IMR-90 (cell line): Measurements from ENCODE around the gene DTX1. TPM values are rescaled to one million over a fixed set of nuclear protein-coding genes. Genes with fewer than 3 reads are reported as not detected.

Experiments used
- ATAC-seq: fragments of 200-7000 bp; cut with Tn5 transposase; 2 replicates; pipeline ENCODE4 v1.9.1; 2020; ENCODE audit warnings: low read depth, mild to moderate bottlenecking, moderate library complexity
- BruUV-seq: library from RNA; stranded (reverse); fragments of 400-500 nt; replicated peaks from 2 replicates; lab custom pipeline; 2021; lab: Mats Ljungman, UMichigan
- CTCF ChIA-PET: fragments of 300-600 bp; formaldehyde crosslinking; extraction: SDS; loops from one replicate; lab custom pipeline; 2021; ENCODE audit warnings: antibody characterized with exemption; lab: Yijun Ruan, JAX
- POLR2A ChIA-PET: fragments of 300-600 bp; sonication (Branson Sonifier 250); formaldehyde crosslinking; loops from one replicate; lab custom pipeline; 2022; ENCODE audit warnings: antibody characterized with exemption; ENCODE audit not compliant: unreplicated experiment; lab: Charles Lee
- DNase-seq: peaks from one replicate; pipeline ENCODE4 v3.0.0; 2013
- H2AFZ ChIP-seq: replicated peaks from 2 replicates; pipeline ENCODE3; 2013; ENCODE audit warnings: low read length, mild to moderate bottlenecking; ENCODE audit not compliant: poor library complexity
- H2AK5ac ChIP-seq: 2 replicates; pipeline ENCODE4 v1.6.1; 2013; ENCODE audit warnings: low read depth, low read length, inconsistent platforms
- H2AK9ac ChIP-seq: replicated peaks from 2 replicates; pipeline ENCODE3; 2013; ENCODE audit warnings: mild to moderate bottlenecking, low read depth, low read length, moderate library complexity; ENCODE audit not compliant: poor library complexity
- H2BK120ac ChIP-seq: 2 replicates; pipeline ENCODE4 v1.6.1; 2013; ENCODE audit warnings: low read depth, low read length, inconsistent platforms
- H2BK15ac ChIP-seq: 3 replicates; pipeline ENCODE4 v1.6.1; 2013; ENCODE audit warnings: low read depth, low read length, inconsistent platforms
- H2BK20ac ChIP-seq: 2 replicates; pipeline ENCODE4 v1.6.1; 2013; ENCODE audit warnings: low read depth, mild to moderate bottlenecking, inconsistent platforms, low read length, moderate library complexity
- H2BK5ac ChIP-seq: 2 replicates; pipeline ENCODE4 v1.6.1; 2013; ENCODE audit warnings: mild to moderate bottlenecking, low read depth, low read length, inconsistent platforms; ENCODE audit not compliant: poor library complexity, severe bottlenecking
- H3K14ac ChIP-seq: replicated peaks from 2 replicates; pipeline ENCODE4 v1.6.1; 2013; ENCODE audit warnings: low read depth, low read length, inconsistent platforms
- H3K18ac ChIP-seq: 2 replicates; pipeline ENCODE4 v1.6.1; 2013; ENCODE audit warnings: low read depth, low read length, control low read depth
- H3K23ac ChIP-seq: 2 replicates; pipeline ENCODE4 v1.6.1; 2013; ENCODE audit warnings: low read depth, low read length, inconsistent platforms
- H3K27ac ChIP-seq: 2 replicates; pipeline ENCODE4 v1.5.1; 2013; ENCODE audit warnings: mild to moderate bottlenecking, control low read depth, low read length; ENCODE audit not compliant: insufficient read depth
- H3K27me3 ChIP-seq: 2 replicates; pipeline ENCODE4 v1.6.1; 2013; ENCODE audit warnings: low read length; ENCODE audit not compliant: control insufficient read depth, insufficient read depth
- H3K36me3 ChIP-seq: 2 replicates; pipeline ENCODE4 v1.6.1; 2013; ENCODE audit warnings: low read length, mixed read lengths; ENCODE audit not compliant: control insufficient read depth, insufficient read depth
- H3K4ac ChIP-seq: 2 replicates; pipeline ENCODE4 v1.6.1; 2013; ENCODE audit warnings: low read depth, low read length, inconsistent platforms
- H3K4me1 ChIP-seq: 2 replicates; pipeline ENCODE4 v1.6.1; 2013; ENCODE audit warnings: low read length, mixed read lengths; ENCODE audit not compliant: control insufficient read depth, insufficient read depth
- H3K4me2 ChIP-seq: 2 replicates; pipeline ENCODE4 v1.6.1; 2013; ENCODE audit warnings: low read depth, mild to moderate bottlenecking, control low read depth, low read length, moderate library complexity
- H3K4me3 ChIP-seq: 2 replicates; pipeline ENCODE4 v1.5.1; 2013; ENCODE audit warnings: low read depth, mild to moderate bottlenecking, control low read depth, low read length, moderate library complexity; ENCODE audit not compliant: insufficient read depth
- H3K56ac ChIP-seq: 2 replicates; pipeline ENCODE4 v1.6.1; 2013; ENCODE audit warnings: low read length, inconsistent platforms; ENCODE audit not compliant: insufficient read depth; ENCODE audit errors: extremely low read depth
- H3K79me1 ChIP-seq, 2 experiments: 2 replicates each; pipeline ENCODE4 v1.6.1; 2013; ENCODE audit warnings: low read length in 2 of 2, inconsistent platforms in 1 of 2, low read depth in 1 of 2
- H3K9ac ChIP-seq: 2 replicates; pipeline ENCODE4 v1.6.1; 2013; ENCODE audit warnings: low read depth, low read length, control low read depth
- H3K9me1 ChIP-seq: 2 replicates; pipeline ENCODE4 v1.6.1; 2013; ENCODE audit warnings: low read length, inconsistent platforms; ENCODE audit not compliant: insufficient read depth
- H3K9me3 ChIP-seq: 2 replicates; pipeline ENCODE4 v1.6.1; 2013; ENCODE audit warnings: low read length; ENCODE audit not compliant: control insufficient read depth, insufficient read depth
- H4K20me1 ChIP-seq: 2 replicates; pipeline ENCODE4 v1.6.1; 2013; ENCODE audit warnings: low read length, inconsistent platforms; ENCODE audit not compliant: insufficient read depth
- H4K5ac ChIP-seq: 2 replicates; pipeline ENCODE4 v1.6.1; 2013; ENCODE audit warnings: mild to moderate bottlenecking, low read depth, low read length, control low read depth
- H4K8ac ChIP-seq, 2 experiments: 2 replicates each; pipeline ENCODE4 v1.6.1; 2013; ENCODE audit warnings: low read depth in 2 of 2, low read length in 2 of 2, control low read depth in 1 of 2, inconsistent platforms in 1 of 2
- H4K91ac ChIP-seq: 2 replicates; pipeline ENCODE4 v1.6.1; 2013; ENCODE audit warnings: low read depth, low read length, inconsistent platforms; ENCODE audit not compliant: insufficient read depth
- BHLHE40 ChIP-seq: fragments of 150-350 bp; IDR thresholded peaks from 2 replicates; pipeline ENCODE4 v1.6.1; 2016; ENCODE audit warnings: mild to moderate bottlenecking, low read depth, low read length
- CEBPB ChIP-seq: IDR thresholded peaks from 2 replicates; pipeline ENCODE4 v1.6.1; 2012; ENCODE audit warnings: low read depth, low read length, improper control_type of control experiment
- FOS ChIP-seq: fragments of 150-350 bp; IDR thresholded peaks from 2 replicates; pipeline ENCODE4 v1.6.1; 2016; ENCODE audit warnings: low read depth, low read length
- MAFK ChIP-seq: IDR thresholded peaks from 2 replicates; pipeline ENCODE4 v1.6.1; 2012; ENCODE audit warnings: low read depth, low read length, improper control_type of control experiment
- MAZ ChIP-seq: IDR thresholded peaks from 2 replicates; pipeline ENCODE4 v1.6.1; 2012; ENCODE audit warnings: low read depth, mild to moderate bottlenecking, low read length, improper control_type of control experiment, moderate library complexity, borderline replicate concordance
- MXI1 ChIP-seq: IDR thresholded peaks from 2 replicates; pipeline ENCODE4 v1.6.1; 2012; ENCODE audit warnings: low read depth, mild to moderate bottlenecking, low read length, moderate library complexity, borderline replicate concordance
- NFE2L2 ChIP-seq: fragments of 150-350 bp; IDR thresholded peaks from 2 replicates; pipeline ENCODE4 v1.6.1; 2016; ENCODE audit warnings: low read depth, mild to moderate bottlenecking, low read length
- POLR2A ChIP-seq: IDR thresholded peaks from 2 replicates; pipeline ENCODE4 v1.6.1; 2012; ENCODE audit warnings: mild to moderate bottlenecking, low read depth, low read length
- RAD21 ChIP-seq: IDR thresholded peaks from 2 replicates; pipeline ENCODE4 v1.6.1; 2012; ENCODE audit warnings: low read length, improper control_type of control experiment
- RCOR1 ChIP-seq: IDR thresholded peaks from 2 replicates; pipeline ENCODE4 v1.6.1; 2012; ENCODE audit warnings: mild to moderate bottlenecking, low read length, improper control_type of control experiment; ENCODE audit not compliant: insufficient replicate concordance
- RFX5 ChIP-seq: IDR thresholded peaks from 2 replicates; pipeline ENCODE4 v1.8.0; 2012; ENCODE audit warnings: low read depth, mild to moderate bottlenecking, low read length, moderate library complexity
- SMC3 ChIP-seq: fragments of 150-350 bp; IDR thresholded peaks from 2 replicates; pipeline ENCODE4 v1.6.1; 2016; ENCODE audit warnings: low read depth, mild to moderate bottlenecking, antibody characterized with exemption, low read length, moderate library complexity
- WGBS, 2 experiments: methylation state at CpG; one replicate each; pipeline versions ENCODE4 v1.1.5 to v1.1.7; 2013; ENCODE audit warnings: missing lambda C conversion rate in 2 of 2; ENCODE audit not compliant: insufficient read length in 1 of 2; ENCODE audit errors: extremely low coverage in 2 of 2; 5-methylcytosine and 5-hydroxymethylcytosine counted together
- dilution Hi-C: fragments of 300-500 bp; cut with HindIII; formaldehyde crosslinking; loops from one replicate; pipeline ENCODE4 v1.14.3; 2018; ENCODE audit warnings: low sequenced_read_pairs; ENCODE audit not compliant: unreplicated experiment
- in situ Hi-C: fragments of 300-500 bp; cut with MboI; formaldehyde crosslinking; loops from 3 replicates; pipeline ENCODE4 v1.14.3; 2019; ENCODE audit warnings: low sequenced_read_pairs, inconsistent platforms, mixed read lengths
- intact Hi-C: fragments of 100-400 bp; cut with micrococcal nuclease; formaldehyde crosslinking; loops from 2 replicates; pipeline ENCODE4 v1.10.0; 2022
- polyA plus RNA-seq, 3 experiments: library from polyadenylated mRNA; depleted of rRNA; stranded (reverse); fragments of >200 nt; gene quantifications; 2 replicates each; pipeline ENCODE4 v1.2.3, GENCODE V29; 2012; ENCODE audit warnings: low replicate concordance in 1 of 3
- total RNA-seq: library from RNA; depleted of rRNA; stranded (reverse); fragments of >200 nt; gene quantifications from 2 replicates; pipeline ENCODE4 v1.2.3, GENCODE V29; 2012
- TF ChIP-seq, protein P1 (sequence below): fragments of 150-350 bp; IDR thresholded peaks from 2 replicates; pipeline ENCODE4 v1.6.1; 2016; ENCODE audit warnings: low read depth, mild to moderate bottlenecking, low read length, moderate library complexity, borderline replicate concordance
- TF ChIP-seq, protein P2 (sequence below): conservative IDR thresholded peaks from 2 replicates; pipeline ENCODE4 v1.5.1; 2012; ENCODE audit warnings: mild to moderate bottlenecking, low read depth, low read length, improper control_type of control experiment
- TF ChIP-seq, protein P3 (sequence below): fragments of 150-350 bp; IDR thresholded peaks from 2 replicates; pipeline ENCODE4 v1.6.1; 2017; ENCODE audit warnings: mild to moderate bottlenecking, antibody characterized with exemption, low read length, low read depth

Gene DTX1
- total and polyA plus RNA-seq, 2 of the 4 experiments (the other 2 are of a cell fraction), result not detected

DNA sequence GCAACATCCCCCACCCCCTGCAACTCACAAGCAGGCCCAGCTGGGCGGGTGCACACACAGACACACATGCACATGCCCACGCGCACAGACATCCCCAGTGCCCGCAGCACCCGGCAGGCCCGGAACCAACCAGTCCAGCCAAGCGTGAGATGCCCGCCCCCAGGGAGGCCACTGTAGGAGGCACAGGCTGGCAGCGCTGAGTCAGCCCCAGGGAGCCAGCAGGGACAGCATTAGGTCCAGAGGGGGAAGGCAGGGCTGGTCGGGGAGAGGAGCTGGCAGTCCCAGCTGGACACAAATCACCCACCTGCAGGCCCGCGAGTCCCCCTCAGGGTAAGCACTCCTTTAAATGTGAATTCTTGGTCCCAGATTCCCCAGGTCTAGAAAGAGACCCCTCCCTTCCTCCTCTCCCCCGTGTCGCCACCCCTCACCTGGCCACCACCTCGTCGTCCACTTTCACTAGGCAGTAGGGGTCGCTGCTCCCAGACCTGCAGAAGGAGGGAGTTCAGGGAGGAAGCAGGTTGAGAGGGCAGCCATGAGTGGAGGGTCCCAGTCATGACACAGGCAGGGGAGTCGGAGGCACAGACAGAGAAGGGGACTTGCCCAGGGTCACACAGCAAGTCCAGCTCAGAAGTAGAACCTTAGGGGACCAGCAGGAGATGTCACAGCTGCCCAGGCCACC, 74.1 kb downstream of the DTX1 start:
- no peak overlapping the region for H2BK5ac ChIP-seq
- H3K9me3 ChIP-seq, result no peaks in the 10 kb centered on the region
- no peaks in the 10 kb centered on the region for H3K9me1 ChIP-seq
- TF ChIP-seq POLR2A (no peak), RFX5 (no peak), BHLHE40 (no peak), FOS (no peak), MXI1 (no peak), MAZ (no peak), MAFK (no peak), RCOR1 (no peak), SMC3 (no peak), NFE2L2 (no peak), CEBPB (no peak), RAD21 (no peak)
- TF ChIP-seq, protein P1, sequence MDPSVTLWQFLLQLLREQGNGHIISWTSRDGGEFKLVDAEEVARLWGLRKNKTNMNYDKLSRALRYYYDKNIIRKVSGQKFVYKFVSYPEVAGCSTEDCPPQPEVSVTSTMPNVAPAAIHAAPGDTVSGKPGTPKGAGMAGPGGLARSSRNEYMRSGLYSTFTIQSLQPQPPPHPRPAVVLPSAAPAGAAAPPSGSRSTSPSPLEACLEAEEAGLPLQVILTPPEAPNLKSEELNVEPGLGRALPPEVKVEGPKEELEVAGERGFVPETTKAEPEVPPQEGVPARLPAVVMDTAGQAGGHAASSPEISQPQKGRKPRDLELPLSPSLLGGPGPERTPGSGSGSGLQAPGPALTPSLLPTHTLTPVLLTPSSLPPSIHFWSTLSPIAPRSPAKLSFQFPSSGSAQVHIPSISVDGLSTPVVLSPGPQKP, result no peak
- TF ChIP-seq, protein P2, sequence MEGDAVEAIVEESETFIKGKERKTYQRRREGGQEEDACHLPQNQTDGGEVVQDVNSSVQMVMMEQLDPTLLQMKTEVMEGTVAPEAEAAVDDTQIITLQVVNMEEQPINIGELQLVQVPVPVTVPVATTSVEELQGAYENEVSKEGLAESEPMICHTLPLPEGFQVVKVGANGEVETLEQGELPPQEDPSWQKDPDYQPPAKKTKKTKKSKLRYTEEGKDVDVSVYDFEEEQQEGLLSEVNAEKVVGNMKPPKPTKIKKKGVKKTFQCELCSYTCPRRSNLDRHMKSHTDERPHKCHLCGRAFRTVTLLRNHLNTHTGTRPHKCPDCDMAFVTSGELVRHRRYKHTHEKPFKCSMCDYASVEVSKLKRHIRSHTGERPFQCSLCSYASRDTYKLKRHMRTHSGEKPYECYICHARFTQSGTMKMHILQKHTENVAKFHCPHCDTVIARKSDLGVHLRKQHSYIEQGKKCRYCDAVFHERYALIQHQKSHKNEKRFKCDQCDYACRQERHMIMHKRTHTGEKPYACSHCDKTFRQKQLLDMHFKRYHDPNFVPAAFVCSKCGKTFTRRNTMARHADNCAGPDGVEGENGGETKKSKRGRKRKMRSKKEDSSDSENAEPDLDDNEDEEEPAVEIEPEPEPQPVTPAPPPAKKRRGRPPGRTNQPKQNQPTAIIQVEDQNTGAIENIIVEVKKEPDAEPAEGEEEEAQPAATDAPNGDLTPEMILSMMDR, result no peak
- TF ChIP-seq, protein P3, sequence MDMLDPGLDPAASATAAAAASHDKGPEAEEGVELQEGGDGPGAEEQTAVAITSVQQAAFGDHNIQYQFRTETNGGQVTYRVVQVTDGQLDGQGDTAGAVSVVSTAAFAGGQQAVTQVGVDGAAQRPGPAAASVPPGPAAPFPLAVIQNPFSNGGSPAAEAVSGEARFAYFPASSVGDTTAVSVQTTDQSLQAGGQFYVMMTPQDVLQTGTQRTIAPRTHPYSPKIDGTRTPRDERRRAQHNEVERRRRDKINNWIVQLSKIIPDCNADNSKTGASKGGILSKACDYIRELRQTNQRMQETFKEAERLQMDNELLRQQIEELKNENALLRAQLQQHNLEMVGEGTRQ, result no peak
- H2AK9ac ChIP-seq, result peak overlapping the region; percentile 39
- no peak overlapping the region for H3K18ac ChIP-seq
- H2BK120ac ChIP-seq, result no peak overlapping the region
- no peaks in the 10 kb centered on the region for H3K79me1 ChIP-seq
- H3K27ac ChIP-seq, result no peak overlapping the region
- no peaks in the 10 kb centered on the region for H4K20me1 ChIP-seq
- H4K5ac ChIP-seq, result no peak overlapping the region
- H3K4me3 ChIP-seq, result no peak overlapping the region
- dilution Hi-C loops, result no loop called here
- DNase-seq (no peak), ATAC-seq (no peak)
- H3K23ac ChIP-seq, result no peak overlapping the region
- intact Hi-C loops, result no loop called here
- no peak overlapping the region for H2BK20ac ChIP-seq
- no peak overlapping the region for H3K56ac ChIP-seq
- H3K14ac ChIP-seq, result no peak overlapping the region
- no peak overlapping the region for H3K9ac ChIP-seq
- no peak overlapping the region for H2AFZ ChIP-seq
- POLR2A ChIA-PET, result no interaction called here
- H4K8ac ChIP-seq, result no peak overlapping the region
- CTCF ChIA-PET, result no interaction called here
- H4K91ac ChIP-seq, result no peak overlapping the region
- in situ Hi-C loops, result no loop called here
- H3K4me2 ChIP-seq, result no peak overlapping the region
- H3K36me3 ChIP-seq, result no peaks in the 10 kb centered on the region
- no peak overlapping the region for H2AK5ac ChIP-seq
- peaks cover 3% of the 10 kb centered on the region for H3K27me3 ChIP-seq
- no peak overlapping the region for H3K4ac ChIP-seq
- no peaks in the 10 kb centered on the region for H3K4me1 ChIP-seq
- no TSS peak for BruUV-seq
- H2BK15ac ChIP-seq, result no peak overlapping the region
- 58% methylated on average over 9 of the region's 18 CpGs; no CpG with 5 or more reads in 1 of the 2 experiments for WGBS, 2 experiments
